ENCODE data around the gene NOP9.

The NOP9 gene

GRCh38 chr14:24307156-24307574 lies 7.5 kb downstream of the NOP9 start:
- H3K27ac ChIP-seq (ENCODE audit: low read depth, low read length), result no peak overlapping the region
- TF ChIP-seq CTCF (IDR thresholded peaks at IDR 0.05; ENCODE audit: low read depth, low read length, poor library complexity, severe bottlenecking) (no peak), EZH2phosphoT487 (IDR thresholded peaks at IDR 0.05; ENCODE audit: borderline replicate concordance, low read length) (no peak)
- peaks cover 26% of the 10 kb centered on the region for H3K4me1 ChIP-seq (ENCODE audit: control insufficient read depth, low read length)
- no peaks in the 10 kb centered on the region for H3K9me3 ChIP-seq (ENCODE audit: control insufficient read depth, insufficient read depth, low read length)
- no peaks in the 10 kb centered on the region for H3K9me2 ChIP-seq (replicated peaks; ENCODE audit: control insufficient read depth, low read length)
- H3K36me3 ChIP-seq (ENCODE audit: control insufficient read depth, low read length), result peaks cover 86% of the 10 kb centered on the region
- H4K20me1 ChIP-seq (ENCODE audit: control insufficient read depth, insufficient read depth, low read depth, low read length), result no peaks in the 10 kb centered on the region
- H3K27me3 ChIP-seq (ENCODE audit: control insufficient read depth, low read length), result no peaks in the 10 kb centered on the region
- H3F3A ChIP-seq (ENCODE audit: control insufficient read depth, insufficient read depth), result peaks cover 6% of the 10 kb centered on the region; the same call in 1 of the 2 replicates
- H3K4me3 ChIP-seq (ENCODE audit: low read length), result no peak overlapping the region
- H3K4me2 ChIP-seq (ENCODE audit: low read length), result no peak overlapping the region
- 0 out of 2 replicates have a peak, but pooled peaks cover 2% of the 10 kb centered on the region for H3K79me2 ChIP-seq (ENCODE audit: control insufficient read depth, low read length)

GRCh38 chr14:24307575-24308341 lies 8.1 kb downstream of the NOP9 start, which contains the start of gene CIDEB:
Gene CIDEB (minus strand): TSS chr14:24307977. CDS start chr14:24307858, 119 bp downstream.
- Histone ChIP-seq H3F3A (ENCODE audit: control insufficient read depth, insufficient read depth) (peaks cover 9% of the 10 kb centered on the region; the same call in 1 of the 2 replicates), H3K79me2 (ENCODE audit: control insufficient read depth, low read length) (0 out of 2 replicates have a peak, but pooled peaks cover 2% of the 10 kb centered on the region), H4K20me1 (ENCODE audit: control insufficient read depth, insufficient read depth, low read depth, low read length) (no peaks in the 10 kb centered on the region), H3K9me3 (ENCODE audit: control insufficient read depth, insufficient read depth, low read length) (no peaks in the 10 kb centered on the region), H3K36me3 (ENCODE audit: control insufficient read depth, low read length) (peaks cover 83% of the 10 kb centered on the region), H3K4me2 (ENCODE audit: low read length) (no peak within 1 kb of the TSS), H3K27me3 (ENCODE audit: control insufficient read depth, low read length) (no peaks in the 10 kb centered on the region), H3K4me1 (ENCODE audit: control insufficient read depth, low read length) (peaks cover 32% of the 10 kb centered on the region), H3K9me2 (replicated peaks; ENCODE audit: control insufficient read depth, low read length) (no peaks in the 10 kb centered on the region), H3K4me3 (ENCODE audit: low read length) (no peak within 1 kb of the TSS), H3K27ac (ENCODE audit: low read depth, low read length) (no peak within 1 kb of the TSS)
- TF ChIP-seq EZH2phosphoT487 (IDR thresholded peaks at IDR 0.05; ENCODE audit: borderline replicate concordance, low read length) (no peak), CTCF (IDR thresholded peaks at IDR 0.05; ENCODE audit: low read depth, low read length, poor library complexity, severe bottlenecking) (peak; percentile 95)

GRCh38 chr14:24308342-24309124 lies 8.9 kb downstream of the NOP9 start:
- H3K9me3 ChIP-seq (ENCODE audit: control insufficient read depth, insufficient read depth, low read length), result no peaks in the 10 kb centered on the region
- peaks cover 10% of the 10 kb centered on the region; the same call in 1 of the 2 replicates for H3F3A ChIP-seq (ENCODE audit: control insufficient read depth, insufficient read depth)
- H3K4me3 ChIP-seq (ENCODE audit: low read length), result no peak overlapping the region
- no peaks in the 10 kb centered on the region for H3K27me3 ChIP-seq (ENCODE audit: control insufficient read depth, low read length)
- TF ChIP-seq CTCF (IDR thresholded peaks at IDR 0.05; ENCODE audit: low read depth, low read length, poor library complexity, severe bottlenecking) (peak; percentile 22), EZH2phosphoT487 (IDR thresholded peaks at IDR 0.05; ENCODE audit: borderline replicate concordance, low read length) (no peak)
- no peaks in the 10 kb centered on the region for H4K20me1 ChIP-seq (ENCODE audit: control insufficient read depth, insufficient read depth, low read depth, low read length)
- H3K36me3 ChIP-seq (ENCODE audit: control insufficient read depth, low read length), result peaks cover 76% of the 10 kb centered on the region
- no peak overlapping the region for H3K4me2 ChIP-seq (ENCODE audit: low read length)
- H3K79me2 ChIP-seq (ENCODE audit: control insufficient read depth, low read length), result 0 out of 2 replicates have a peak, but pooled peaks cover 2% of the 10 kb centered on the region
- H3K27ac ChIP-seq (ENCODE audit: low read depth, low read length), result no peak overlapping the region
- no peaks in the 10 kb centered on the region for H3K9me2 ChIP-seq (replicated peaks; ENCODE audit: control insufficient read depth, low read length)
- peaks cover 40% of the 10 kb centered on the region for H3K4me1 ChIP-seq (ENCODE audit: control insufficient read depth, low read length)
